HUES48 (cell line): Measurements from ENCODE around the gene MARCO.

Experiments used
- H3K27ac ChIP-seq: one replicate; pipeline ENCODE4 v1.7.0; 2013; ENCODE audit warnings: low read depth, low read length, inconsistent platforms
- H3K27me3 ChIP-seq: 2 replicates; pipeline ENCODE4 v1.6.1; 2013; ENCODE audit warnings: mild to moderate bottlenecking, low read length; ENCODE audit not compliant: control insufficient read depth, insufficient read depth
- H3K36me3 ChIP-seq: 2 replicates; pipeline ENCODE4 v1.6.1; 2013; ENCODE audit warnings: low read length; ENCODE audit not compliant: control insufficient read depth, insufficient read depth
- H3K4me1 ChIP-seq: 2 replicates; pipeline ENCODE4 v1.6.1; 2013; ENCODE audit warnings: mild to moderate bottlenecking, low read length; ENCODE audit not compliant: control insufficient read depth, insufficient read depth
- H3K4me3 ChIP-seq: 2 replicates; pipeline ENCODE4 v1.5.1; 2013; ENCODE audit warnings: mild to moderate bottlenecking, low read depth, low read length
- H3K9ac ChIP-seq: 2 replicates; pipeline ENCODE4 v1.6.1; 2013; ENCODE audit warnings: mild to moderate bottlenecking, low read depth, low read length, moderate library complexity
- H3K9me3 ChIP-seq: 2 replicates; pipeline ENCODE4 v1.6.1; 2013; ENCODE audit warnings: low read length; ENCODE audit not compliant: control insufficient read depth, insufficient read depth

Gene MARCO

GRCh38 chr2:118978064-118978463 lies 36.1 kb downstream of the MARCO start:
- H3K27me3 ChIP-seq = peaks cover 46% of the 10 kb centered on the region
- H3K36me3 ChIP-seq = no peaks in the 10 kb centered on the region
- no peaks in the 10 kb centered on the region for H3K9me3 ChIP-seq
- H3K4me3 ChIP-seq = no peak overlapping the region
- H3K9ac ChIP-seq = no peak overlapping the region
- no peak overlapping the region for H3K27ac ChIP-seq
- H3K4me1 ChIP-seq = no peaks in the 10 kb centered on the region

DNA sequence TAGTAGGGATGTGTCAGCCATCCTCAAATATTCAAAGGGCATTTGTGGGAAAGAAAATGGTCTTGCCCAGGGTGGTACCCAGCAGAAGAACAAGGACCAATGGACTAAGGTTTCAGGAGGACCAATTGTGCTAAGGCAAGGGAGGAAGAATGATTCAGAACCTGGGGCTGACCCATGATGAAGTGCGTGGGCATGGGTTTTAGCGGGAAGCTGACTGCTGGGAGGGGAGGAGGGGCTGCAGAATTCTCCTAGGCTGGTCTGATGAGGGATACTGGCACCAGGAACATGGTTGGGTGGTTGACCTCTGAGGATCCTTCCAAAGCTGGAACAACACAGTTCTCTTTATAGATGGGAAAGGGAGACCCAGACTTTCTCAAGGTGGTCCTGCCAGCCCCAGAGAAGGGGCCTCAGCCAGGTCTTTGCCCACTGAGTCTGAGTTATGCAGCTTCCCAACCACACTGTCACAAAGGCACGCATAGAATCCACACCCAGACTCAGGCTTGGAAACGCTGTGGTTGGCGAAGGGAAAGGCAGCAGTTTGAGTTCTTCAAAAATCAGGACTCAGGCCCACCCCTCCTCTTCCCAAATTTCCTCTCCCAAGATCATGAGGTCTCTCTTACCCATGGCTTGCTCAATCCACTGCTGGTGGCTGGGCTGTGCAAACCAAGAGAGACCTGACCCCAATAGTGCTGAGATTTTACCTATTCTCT lies 37.3 kb downstream of the MARCO start:
- Histone ChIP-seq H3K4me3 (no peak overlapping the region), H3K27me3 (peaks cover 39% of the 10 kb centered on the region), H3K36me3 (no peaks in the 10 kb centered on the region), H3K4me1 (no peaks in the 10 kb centered on the region), H3K9ac (no peak overlapping the region), H3K27ac (no peak overlapping the region), H3K9me3 (no peaks in the 10 kb centered on the region)

GRCh38 chr2:118980022-118980421 lies 38.0 kb downstream of the MARCO start:
- no peak overlapping the region for H3K4me3 ChIP-seq
- no peaks in the 10 kb centered on the region for H3K36me3 ChIP-seq
- no peaks in the 10 kb centered on the region for H3K9me3 ChIP-seq
- no peak overlapping the region for H3K9ac ChIP-seq
- H3K4me1 ChIP-seq = no peaks in the 10 kb centered on the region
- H3K27ac ChIP-seq = no peak overlapping the region
- peaks cover 32% of the 10 kb centered on the region for H3K27me3 ChIP-seq

GRCh38 chr2:118980573-118980972 lies 38.6 kb downstream of the MARCO start:
- no peaks in the 10 kb centered on the region for H3K4me1 ChIP-seq
- no peaks in the 10 kb centered on the region for H3K36me3 ChIP-seq
- no peak overlapping the region for H3K27ac ChIP-seq
- peaks cover 28% of the 10 kb centered on the region for H3K27me3 ChIP-seq
- no peaks in the 10 kb centered on the region for H3K9me3 ChIP-seq
- no peak overlapping the region for H3K9ac ChIP-seq
- no peak overlapping the region for H3K4me3 ChIP-seq

DNA sequence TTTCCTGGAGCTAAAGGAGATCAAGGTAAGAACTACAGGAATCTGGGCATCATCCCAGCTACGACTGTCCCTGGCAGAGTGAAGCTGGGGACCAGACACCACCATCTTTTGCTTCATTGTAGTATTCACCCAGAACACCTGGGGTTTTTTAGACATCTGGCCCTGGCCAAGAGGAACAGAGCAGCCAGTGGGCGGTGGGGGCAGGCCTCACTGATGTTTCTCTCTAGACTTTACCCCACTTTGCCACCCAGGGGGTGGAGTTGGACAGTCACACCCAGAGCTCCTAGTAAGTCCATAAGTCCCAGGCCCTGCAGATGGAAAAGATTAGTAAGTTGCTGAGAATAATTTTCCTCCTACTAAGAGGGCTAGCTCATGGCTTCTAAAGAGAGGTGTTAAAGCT lies 39.6 kb downstream of the MARCO start:
- no peak overlapping the region for H3K4me3 ChIP-seq
- H3K9ac ChIP-seq = no peak overlapping the region
- H3K36me3 ChIP-seq = no peaks in the 10 kb centered on the region
- no peaks in the 10 kb centered on the region for H3K9me3 ChIP-seq
- no peaks in the 10 kb centered on the region for H3K4me1 ChIP-seq
- H3K27ac ChIP-seq = no peak overlapping the region
- peaks cover 17% of the 10 kb centered on the region for H3K27me3 ChIP-seq

GRCh38 chr2:118982039-118982438 lies 40.0 kb downstream of the MARCO start:
- Histone ChIP-seq H3K27ac (no peak overlapping the region), H3K4me1 (no peaks in the 10 kb centered on the region), H3K36me3 (no peaks in the 10 kb centered on the region)

DNA sequence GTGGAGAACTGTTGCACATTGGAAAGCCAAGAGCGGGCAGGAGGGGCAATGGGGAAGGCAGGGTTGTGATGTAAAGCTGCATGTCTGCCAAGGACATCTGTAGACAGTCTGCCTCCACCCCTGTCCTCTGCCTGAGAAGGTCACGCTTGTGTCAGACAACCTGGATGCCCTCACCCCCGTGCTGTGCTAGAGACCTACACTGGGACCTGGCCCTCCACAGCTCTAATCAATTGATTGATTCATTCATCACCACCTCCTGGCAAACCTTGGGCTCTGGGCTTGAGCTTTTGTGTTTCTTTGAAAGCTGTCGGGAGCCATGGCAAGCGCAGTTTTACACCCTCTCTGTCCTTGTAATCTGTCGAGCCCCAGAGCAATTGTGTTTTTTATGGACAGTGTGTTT lies 41.1 kb downstream of the MARCO start:
- Histone ChIP-seq H3K27me3 (peaks cover 6% of the 10 kb centered on the region; the same call in 1 of the 2 replicates), H3K4me3 (no peak overlapping the region), H3K9me3 (no peaks in the 10 kb centered on the region), H3K36me3 (no peaks in the 10 kb centered on the region), H3K27ac (no peak overlapping the region), H3K4me1 (no peaks in the 10 kb centered on the region), H3K9ac (no peak overlapping the region)

More at GRCh38 chr2:118982039-118982438, 40.0 kb downstream of the MARCO start:
- Histone ChIP-seq H3K27me3 (peaks cover 13% of the 10 kb centered on the region; the same call in 1 of the 2 replicates), H3K9ac (no peak overlapping the region), H3K4me3 (no peak overlapping the region), H3K9me3 (no peaks in the 10 kb centered on the region)

DNA sequence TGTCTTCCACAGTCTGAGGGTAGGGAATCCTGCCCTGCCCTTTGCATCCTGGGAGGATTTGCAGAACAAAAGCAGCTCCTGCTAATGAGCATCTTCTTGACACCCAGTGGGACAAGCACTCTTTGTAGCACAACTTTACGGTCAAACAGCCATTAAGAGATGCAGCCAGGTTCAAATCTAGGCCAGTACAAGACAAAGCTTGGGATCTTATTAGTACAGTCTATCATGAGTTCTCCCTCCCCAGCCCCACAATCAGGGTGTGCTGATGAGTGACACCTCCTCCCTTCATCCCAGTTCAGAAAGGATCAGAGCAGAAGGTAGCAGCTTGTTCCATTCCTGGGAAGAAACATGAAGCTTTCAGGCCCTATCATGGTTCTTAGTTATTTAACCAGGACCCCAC lies 41.9 kb downstream of the MARCO start:
- Histone ChIP-seq H3K4me3 (no peak overlapping the region), H3K9ac (no peak overlapping the region), H3K27me3 (peaks cover 5% of the 10 kb centered on the region; the same call in 1 of the 2 replicates), H3K4me1 (no peaks in the 10 kb centered on the region), H3K9me3 (no peaks in the 10 kb centered on the region), H3K36me3 (no peaks in the 10 kb centered on the region), H3K27ac (no peak overlapping the region)

- no peaks in the 10 kb centered on the region for H3K36me3 ChIP-seq
- H3K27ac ChIP-seq = no peak overlapping the region
- no peak overlapping the region for H3K4me3 ChIP-seq
- H3K9ac ChIP-seq = no peak overlapping the region
- H3K9me3 ChIP-seq = no peaks in the 10 kb centered on the region
- H3K4me1 ChIP-seq = no peaks in the 10 kb centered on the region
- no peaks in the 10 kb centered on the region; the same call in 1 of the 2 replicates for H3K27me3 ChIP-seq
Observed at GRCh38 chr2:118986738-118987137, 44.7 kb downstream of the MARCO start.

DNA sequence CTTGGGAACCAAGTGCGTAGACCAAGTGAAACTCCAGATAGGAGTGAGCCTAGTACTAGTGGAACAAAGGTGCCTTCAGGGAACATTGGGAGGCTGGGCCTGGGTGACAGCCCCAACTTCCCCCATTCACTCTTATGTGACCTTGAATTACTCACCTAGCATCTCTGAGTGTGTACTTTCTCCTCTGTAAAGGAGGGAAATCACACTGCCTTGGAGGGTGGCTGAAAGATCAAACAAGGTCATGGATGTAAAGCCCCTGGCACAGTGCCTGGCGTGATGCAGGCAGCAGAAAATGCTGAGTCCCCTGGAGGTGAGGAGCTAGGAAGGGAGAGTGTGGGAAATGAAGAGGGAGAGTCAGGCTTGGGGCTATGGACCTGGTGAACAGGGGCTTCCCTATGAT lies 45.9 kb downstream of the MARCO start:
- no peak overlapping the region for H3K4me3 ChIP-seq
- no peaks in the 10 kb centered on the region for H3K9me3 ChIP-seq
- no peaks in the 10 kb centered on the region; the same call in 1 of the 2 replicates for H3K27me3 ChIP-seq
- no peak overlapping the region for H3K9ac ChIP-seq
- no peaks in the 10 kb centered on the region for H3K36me3 ChIP-seq
- no peak overlapping the region for H3K27ac ChIP-seq
- no peaks in the 10 kb centered on the region for H3K4me1 ChIP-seq

GRCh38 chr2:118988706-118989105 lies 46.7 kb downstream of the MARCO start:
- Histone ChIP-seq H3K9me3 (no peaks in the 10 kb centered on the region), H3K36me3 (no peaks in the 10 kb centered on the region), H3K4me1 (no peaks in the 10 kb centered on the region), H3K4me3 (no peak overlapping the region), H3K27me3 (no peaks in the 10 kb centered on the region), H3K27ac (no peak overlapping the region), H3K9ac (no peak overlapping the region)
